ENCODE data around the gene TBK1. TPM values are rescaled to one million over a fixed set of nuclear protein-coding genes. Genes with fewer than 3 reads are reported as not detected.
A peak's percentile ranks its signal among the peaks of the same experiment; 100 is the strongest.

TBK1 gene
- total and polyA plus RNA-seq, 9 of the 15 experiments (the other 6 are each of a cell fraction or from before 2014, with no cell fraction given), result 20.4 to 42.0 (median 27.8) TPM

DNA sequence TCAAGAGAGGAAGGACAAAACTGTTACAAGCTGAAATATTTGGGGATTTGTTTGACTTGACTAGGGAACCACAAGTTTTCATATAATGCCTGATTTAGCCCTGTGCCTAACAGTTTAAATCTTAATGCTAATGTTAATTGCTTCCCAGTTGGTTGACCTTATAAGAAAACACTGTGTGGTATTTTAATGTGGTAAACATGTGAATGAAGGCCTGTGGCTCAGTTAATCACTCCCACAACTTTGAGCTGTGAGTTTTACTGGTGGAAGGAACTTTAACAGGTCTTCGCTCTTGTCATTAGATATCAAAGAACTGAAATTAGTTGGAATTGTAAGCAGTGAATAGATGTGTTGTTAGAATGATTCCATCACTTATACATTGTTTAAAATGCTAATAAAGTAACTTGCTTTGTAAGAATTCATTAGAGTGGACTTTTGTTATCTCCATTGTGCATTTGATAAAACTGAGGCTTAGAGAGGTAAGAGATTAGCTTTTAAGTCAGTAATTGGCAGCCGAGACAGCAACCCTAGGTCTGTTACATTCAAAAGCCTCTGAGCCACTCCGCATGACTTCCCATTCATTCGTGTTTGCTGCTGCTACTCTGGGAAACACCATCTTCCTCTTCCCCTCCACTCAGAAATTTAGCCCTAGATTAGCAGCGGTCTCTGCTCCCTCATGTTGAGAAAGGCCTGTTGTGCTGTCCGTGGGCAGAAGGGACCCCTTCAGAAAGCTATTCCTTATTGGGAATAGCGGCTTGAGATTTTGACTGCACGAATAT is 1.0 kb upstream of the TBK1 start (continued):
- no peak for TF ChIP-seq REST (IDR thresholded peaks at IDR 0.05; ENCODE audit: borderline replicate concordance)
- no peak for TF ChIP-seq REST (CRISPR knock-in tag; IDR thresholded peaks at IDR 0.05; ENCODE audit: low read depth)
- no peak for TF ChIP-seq BRCA1 (IDR thresholded peaks at IDR 0.05)
- TF ChIP-seq BRCA1 (CRISPR knock-in tag; IDR thresholded peaks at IDR 0.05), result no peak
- TF ChIP-seq ZNF584 (CRISPR knock-in tag; IDR thresholded peaks at IDR 0.05; ENCODE audit: low read depth), result no peak
- no peak for TF ChIP-seq DDX20 (tag; IDR thresholded peaks at IDR 0.05; ENCODE audit: low read depth)
- TF ChIP-seq HMG20B (CRISPR knock-in tag; IDR thresholded peaks at IDR 0.05), result no peak
- TF ChIP-seq BCOR (IDR thresholded peaks at IDR 0.05), result no peak
- TF ChIP-seq JUN (IDR thresholded peaks at IDR 0.05; ENCODE audit: borderline replicate concordance, low read depth, low read length), result no peak
- TF ChIP-seq JUN (CRISPR knock-in tag; IDR thresholded peaks at IDR 0.05; ENCODE audit: borderline replicate concordance), result no peak
- 0 out of 2 replicates have a peak, but pooled peaks have one; percentile 12 for TF ChIP-seq PML (IDR thresholded peaks at IDR 0.05; ENCODE audit: low read length)
- peak; percentile 29; the same call in 1 of the 2 replicates for TF ChIP-seq HMBOX1 (IDR thresholded peaks at IDR 0.05)
- TF ChIP-seq, protein P1, sequence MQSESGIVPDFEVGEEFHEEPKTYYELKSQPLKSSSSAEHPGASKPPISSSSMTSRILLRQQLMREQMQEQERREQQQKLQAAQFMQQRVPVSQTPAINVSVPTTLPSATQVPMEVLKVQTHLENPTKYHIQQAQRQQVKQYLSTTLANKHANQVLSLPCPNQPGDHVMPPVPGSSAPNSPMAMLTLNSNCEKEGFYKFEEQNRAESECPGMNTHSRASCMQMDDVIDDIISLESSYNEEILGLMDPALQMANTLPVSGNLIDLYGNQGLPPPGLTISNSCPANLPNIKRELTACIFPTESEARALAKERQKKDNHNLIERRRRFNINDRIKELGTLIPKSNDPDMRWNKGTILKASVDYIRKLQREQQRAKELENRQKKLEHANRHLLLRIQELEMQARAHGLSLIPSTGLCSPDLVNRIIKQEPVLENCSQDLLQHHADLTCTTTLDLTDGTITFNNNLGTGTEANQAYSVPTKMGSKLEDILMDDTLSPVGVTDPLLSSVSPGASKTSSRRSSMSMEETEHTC (IDR thresholded peaks at IDR 0.05), result no peak
- 0 out of 4 replicates have a peak, but pooled peaks of 1 of the 2 experiments have one; percentile 54 for TF ChIP-seq UBTF (IDR thresholded peaks at IDR 0.05; ENCODE audit: borderline replicate concordance in 1 of 2, low read depth in 2 of 2, low read length in 2 of 2)
